ENCODE measurements around the gene DDX10. TPM values are rescaled to one million over a fixed set of nuclear protein-coding genes. Genes with fewer than 3 reads are reported as not detected.

Gene DDX10
- total RNA-seq, 1 donor from 2014 or later, result 67.4 TPM

GRCh38 chr11:108886005-108886659 is 221.3 kb downstream of the DDX10 start:
- no peak for FAIRE-seq
- no peaks in the 10 kb centered on the region for H3K36me3 ChIP-seq (ENCODE audit: control insufficient read depth, insufficient read depth, low read length)
- H3K4me3 ChIP-seq (ENCODE audit: low read depth, low read length), result no peak overlapping the region
- DNase-seq (ENCODE audit: low read depth), result no peak
- no peaks in the 10 kb centered on the region for H3K27me3 ChIP-seq (ENCODE audit: control insufficient read depth, insufficient read depth, low read length)
- TF ChIP-seq, protein P1, sequence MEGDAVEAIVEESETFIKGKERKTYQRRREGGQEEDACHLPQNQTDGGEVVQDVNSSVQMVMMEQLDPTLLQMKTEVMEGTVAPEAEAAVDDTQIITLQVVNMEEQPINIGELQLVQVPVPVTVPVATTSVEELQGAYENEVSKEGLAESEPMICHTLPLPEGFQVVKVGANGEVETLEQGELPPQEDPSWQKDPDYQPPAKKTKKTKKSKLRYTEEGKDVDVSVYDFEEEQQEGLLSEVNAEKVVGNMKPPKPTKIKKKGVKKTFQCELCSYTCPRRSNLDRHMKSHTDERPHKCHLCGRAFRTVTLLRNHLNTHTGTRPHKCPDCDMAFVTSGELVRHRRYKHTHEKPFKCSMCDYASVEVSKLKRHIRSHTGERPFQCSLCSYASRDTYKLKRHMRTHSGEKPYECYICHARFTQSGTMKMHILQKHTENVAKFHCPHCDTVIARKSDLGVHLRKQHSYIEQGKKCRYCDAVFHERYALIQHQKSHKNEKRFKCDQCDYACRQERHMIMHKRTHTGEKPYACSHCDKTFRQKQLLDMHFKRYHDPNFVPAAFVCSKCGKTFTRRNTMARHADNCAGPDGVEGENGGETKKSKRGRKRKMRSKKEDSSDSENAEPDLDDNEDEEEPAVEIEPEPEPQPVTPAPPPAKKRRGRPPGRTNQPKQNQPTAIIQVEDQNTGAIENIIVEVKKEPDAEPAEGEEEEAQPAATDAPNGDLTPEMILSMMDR (IDR thresholded peaks at IDR 0.05; ENCODE audit: insufficient read depth, low read length, severe bottlenecking), result no peak

- Histone ChIP-seq H3K36me3 (ENCODE audit: control insufficient read depth, insufficient read depth, low read length) (no peaks in the 10 kb centered on the region), H3K27me3 (ENCODE audit: control insufficient read depth, insufficient read depth, low read length) (no peaks in the 10 kb centered on the region), H3K4me3 (ENCODE audit: low read depth, low read length) (no peak overlapping the region)
- no peak for FAIRE-seq
- TF ChIP-seq, protein P1 (IDR thresholded peaks at IDR 0.05; ENCODE audit: insufficient read depth, low read length, severe bottlenecking), result no peak
- peak; percentile 75 for DNase-seq (ENCODE audit: low read depth)
These were observed 221.8 kb downstream of the DDX10 start for GRCh38 chr11:108886660-108887009.

DNA sequence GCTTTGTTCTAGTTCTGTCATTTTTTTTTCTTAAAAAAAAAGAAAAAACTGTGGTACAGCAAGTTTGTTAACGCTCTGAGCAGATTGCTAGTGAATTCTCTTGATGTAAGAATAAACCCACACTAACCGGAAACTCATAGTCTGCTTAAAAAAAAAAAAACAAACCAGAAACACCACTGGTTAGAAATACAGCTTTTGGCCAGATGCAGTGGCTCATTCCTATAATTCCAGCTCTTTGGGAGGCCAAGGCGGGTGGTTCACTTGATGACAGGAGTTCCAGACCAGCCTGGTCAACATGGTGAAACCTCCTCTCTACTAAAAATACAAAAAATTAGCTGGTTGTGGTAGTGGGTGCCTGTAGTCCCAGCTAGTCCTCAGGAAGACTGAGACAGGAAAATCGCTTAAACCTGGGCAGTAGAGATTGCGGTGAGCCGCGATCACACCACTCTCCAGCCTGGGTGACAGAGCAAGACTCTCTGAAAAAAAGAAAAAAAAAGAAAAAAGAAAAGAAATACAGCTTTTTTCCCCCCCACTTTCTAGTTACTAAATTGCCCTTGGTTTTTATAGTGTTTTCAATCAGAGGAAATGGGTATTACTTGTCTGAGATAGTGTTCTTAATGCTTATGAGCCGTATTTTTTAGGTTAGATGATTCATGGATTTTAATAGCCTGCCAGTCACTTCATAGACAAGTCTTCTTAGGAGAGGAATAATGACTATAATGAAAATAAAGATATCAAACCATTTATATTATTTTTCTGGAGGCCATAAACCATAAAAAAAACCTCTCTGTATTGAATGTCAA is 222.8 kb downstream of the DDX10 start:
- TF ChIP-seq, protein P1 (IDR thresholded peaks at IDR 0.05; ENCODE audit: insufficient read depth, low read length, severe bottlenecking), result no peak
- no peak overlapping the region for H3K4me3 ChIP-seq (ENCODE audit: low read depth, low read length)
- H3K36me3 ChIP-seq (ENCODE audit: control insufficient read depth, insufficient read depth, low read length), result no peaks in the 10 kb centered on the region
- H3K27me3 ChIP-seq (ENCODE audit: control insufficient read depth, insufficient read depth, low read length), result no peaks in the 10 kb centered on the region
- DNase-seq (ENCODE audit: low read depth) (no peak), FAIRE-seq (no peak)

DNA sequence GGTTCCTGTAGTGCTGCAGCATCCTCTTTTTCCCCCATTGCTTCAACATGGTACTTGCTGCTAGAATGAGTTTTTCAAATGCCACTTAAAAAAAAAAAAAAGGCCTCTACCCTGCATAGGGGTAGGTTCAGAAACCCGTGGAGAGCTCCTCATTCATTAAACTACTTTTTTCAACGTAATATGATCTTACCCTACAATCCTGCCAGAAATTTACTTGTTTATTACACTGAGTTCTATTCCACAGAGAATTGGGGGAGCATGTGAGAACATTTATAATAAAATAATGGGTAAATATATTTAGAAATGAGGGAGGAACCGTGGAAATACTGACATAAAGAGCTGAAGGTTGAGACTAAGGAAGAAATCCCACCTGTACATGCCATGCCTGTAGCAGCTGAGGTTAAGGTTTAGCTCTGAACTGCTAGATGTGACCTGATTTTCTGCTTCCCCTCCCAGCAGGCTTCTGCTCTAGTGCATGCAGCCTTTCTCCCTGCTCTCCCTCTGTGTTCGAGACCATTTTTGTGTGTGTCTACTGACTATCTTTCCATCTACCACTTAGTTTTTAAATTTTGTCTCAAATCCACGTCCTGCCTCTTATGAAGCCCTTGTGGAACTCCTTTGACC is 225.7 kb downstream of the DDX10 start:
- no peaks in the 10 kb centered on the region for H3K27me3 ChIP-seq (ENCODE audit: control insufficient read depth, insufficient read depth, low read length)
- FAIRE-seq (no peak), DNase-seq (ENCODE audit: low read depth) (no peak)
- no peak overlapping the region for H3K4me3 ChIP-seq (ENCODE audit: low read depth, low read length)
- TF ChIP-seq, protein P1 (IDR thresholded peaks at IDR 0.05; ENCODE audit: insufficient read depth, low read length, severe bottlenecking), result no peak
- H3K36me3 ChIP-seq (ENCODE audit: control insufficient read depth, insufficient read depth, low read length), result no peaks in the 10 kb centered on the region

DNA sequence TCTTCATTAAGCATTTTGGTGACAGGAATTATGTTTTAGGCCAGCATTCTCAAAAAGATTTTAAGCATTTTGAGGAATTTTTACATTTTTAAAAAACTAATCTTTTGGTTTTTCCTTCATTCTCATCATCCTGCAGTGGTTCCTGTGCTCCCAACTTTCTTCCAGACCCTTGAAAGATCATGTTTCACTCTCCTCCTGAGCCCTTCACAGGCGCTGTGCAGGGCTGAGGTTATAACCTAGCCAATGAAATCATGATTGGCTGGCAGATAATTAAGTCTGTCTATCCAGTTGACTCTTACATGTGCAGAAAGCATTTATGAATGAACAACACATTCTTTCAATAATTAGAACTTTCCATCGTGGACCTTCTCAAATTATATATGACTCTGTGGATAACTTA is 226.3 kb downstream of the DDX10 start:
- DNase-seq (ENCODE audit: low read depth), result no peak
- H3K36me3 ChIP-seq (ENCODE audit: control insufficient read depth, insufficient read depth, low read length), result no peaks in the 10 kb centered on the region
- no peak overlapping the region for H3K4me3 ChIP-seq (ENCODE audit: low read depth, low read length)
- FAIRE-seq, result no peak
- no peaks in the 10 kb centered on the region for H3K27me3 ChIP-seq (ENCODE audit: control insufficient read depth, insufficient read depth, low read length)
- TF ChIP-seq, protein P1 (IDR thresholded peaks at IDR 0.05; ENCODE audit: insufficient read depth, low read length, severe bottlenecking), result no peak

Measured in bronchial epithelial cell (primary cell).